ENCODE measurements around the gene ITSN2.

Gene ITSN2

GRCh38 chr2:24179683-24180082, 180.7 kb downstream of the ITSN2 start:
- no peak for DNase-seq (ENCODE audit: low read depth)

GRCh38 chr2:24176326-24176725, 184.0 kb downstream of the ITSN2 start:
- DNase-seq (ENCODE audit: low read depth) = no peak

- no peak for DNase-seq (ENCODE audit: low read depth)
Observed at GRCh38 chr2:24175631-24176187, 184.6 kb downstream of the ITSN2 start.

- no peak for DNase-seq (ENCODE audit: low read depth)
Observed at GRCh38 chr2:24174851-24175277, 185.5 kb downstream of the ITSN2 start, which contains the start of gene FAM228A. TSS of gene FAM228A (plus strand) at chr2:24175053. CDS start at chr2:24175481, 428 bp downstream.

GRCh38 chr2:24169023-24169422, 191.3 kb downstream of the ITSN2 start:
- DNase-seq (ENCODE audit: low read depth) = no peak

GRCh38 chr2:24164416-24164973, 195.8 kb downstream of the ITSN2 start:
- peak; percentile 17 for DNase-seq (ENCODE audit: low read depth)

GRCh38 chr2:24163601-24164000, 196.7 kb downstream of the ITSN2 start:
- DNase-seq (ENCODE audit: low read depth) = no peak

- no peak for DNase-seq (ENCODE audit: low read depth)
Observed at GRCh38 chr2:24163186-24163585, 197.2 kb downstream of the ITSN2 start.

GRCh38 chr2:24162494-24162893, 197.8 kb downstream of the ITSN2 start:
- no peak for DNase-seq (ENCODE audit: low read depth)

GRCh38 chr2:24160761-24161160, 199.6 kb downstream of the ITSN2 start:
- DNase-seq (ENCODE audit: low read depth) = no peak

- no peak for DNase-seq (ENCODE audit: low read depth)
Observed at GRCh38 chr2:24159708-24160107, 200.6 kb downstream of the ITSN2 start.

- DNase-seq (ENCODE audit: low read depth) = no peak
Observed at GRCh38 chr2:24158131-24158530, 202.2 kb downstream of the ITSN2 start.

- no peak for DNase-seq (ENCODE audit: low read depth)
Observed at GRCh38 chr2:24153478-24153877, 206.9 kb downstream of the ITSN2 start.
